H9 (cell line): Measurements from ENCODE around the gene KLK15. TPM values are rescaled to one million over a fixed set of nuclear protein-coding genes. Genes with fewer than 3 reads are reported as not detected.

Experiments used
- DNase-seq: peaks from one replicate; pipeline ENCODE4 v3.0.0-alpha.2; 2017
- H2AFZ ChIP-seq: one replicate; pipeline ENCODE4 v1.6.1; 2013; ENCODE audit warnings: mild to moderate bottlenecking, low read length, control low read depth, moderate library complexity
- H2AK5ac ChIP-seq: 2 replicates; pipeline ENCODE4 v1.6.1; 2013; ENCODE audit warnings: low read length, control low read depth, mixed read lengths; ENCODE audit not compliant: insufficient read length
- H2BK120ac ChIP-seq: one replicate; pipeline ENCODE4 v1.6.1; 2013; ENCODE audit warnings: low read depth, mild to moderate bottlenecking, low read length, control low read depth, inconsistent platforms; ENCODE audit not compliant: poor library complexity, severe bottlenecking
- H2BK12ac ChIP-seq: 2 replicates; pipeline ENCODE4 v1.6.1; 2013; ENCODE audit warnings: low read length, control low read depth, mixed read lengths, low read depth; ENCODE audit not compliant: insufficient read length
- H2BK15ac ChIP-seq: 2 replicates; pipeline ENCODE4 v1.6.1; 2013; ENCODE audit warnings: low read depth, low read length, control low read depth
- H2BK20ac ChIP-seq: one replicate; pipeline ENCODE4 v1.6.1; 2013; ENCODE audit warnings: low read depth, mild to moderate bottlenecking, low read length, control low read depth, inconsistent platforms; ENCODE audit not compliant: poor library complexity, severe bottlenecking
- H2BK5ac ChIP-seq: 2 replicates; pipeline ENCODE4 v1.6.1; 2013; ENCODE audit warnings: low read length, control low read depth, mixed read lengths; ENCODE audit not compliant: insufficient read length
- H3K14ac ChIP-seq: 2 replicates; pipeline ENCODE4 v1.6.1; 2013; ENCODE audit warnings: low read length, control low read depth; ENCODE audit not compliant: insufficient read depth
- H3K18ac ChIP-seq: 2 replicates; pipeline ENCODE4 v1.6.1; 2013; ENCODE audit warnings: low read depth, mild to moderate bottlenecking, mixed read lengths, low read length, control low read depth; ENCODE audit not compliant: insufficient read length
- H3K23ac ChIP-seq: 2 replicates; pipeline ENCODE4 v1.6.1; 2013; ENCODE audit warnings: low read length, control low read depth, mixed read lengths, low read depth; ENCODE audit not compliant: insufficient read length
- H3K23me2 ChIP-seq: 2 replicates; pipeline ENCODE4 v1.6.1; 2013; ENCODE audit warnings: low read depth, mild to moderate bottlenecking, mixed read lengths, low read length, control low read depth; ENCODE audit not compliant: insufficient read length, poor library complexity, severe bottlenecking
- H3K27ac ChIP-seq: 2 replicates; pipeline ENCODE4 v1.5.1; 2013; ENCODE audit warnings: low read length, control low read depth, mixed read lengths, low read depth; ENCODE audit not compliant: insufficient read length
- H3K27me3 ChIP-seq: 2 replicates; pipeline ENCODE4 v1.6.1; 2013; ENCODE audit warnings: low read length, control low read depth, inconsistent platforms; ENCODE audit not compliant: insufficient read depth
- H3K4ac ChIP-seq: 2 replicates; pipeline ENCODE4 v1.6.1; 2013; ENCODE audit warnings: low read depth, mild to moderate bottlenecking, control low read depth, inconsistent platforms, low read length, moderate library complexity
- H3K4me1 ChIP-seq: 2 replicates; pipeline ENCODE4 v1.6.1; 2013; ENCODE audit warnings: low read length, control low read depth, inconsistent platforms; ENCODE audit not compliant: insufficient read depth
- H3K4me2 ChIP-seq: 2 replicates; pipeline ENCODE4 v1.6.1; 2013; ENCODE audit warnings: low read length, control low read depth, mixed read lengths; ENCODE audit not compliant: insufficient read length, insufficient read depth
- H3K56ac ChIP-seq: 2 replicates; pipeline ENCODE4 v1.6.1; 2013; ENCODE audit warnings: low read depth, mild to moderate bottlenecking, mixed read lengths, low read length, control low read depth; ENCODE audit not compliant: insufficient read length
- H3K79me1 ChIP-seq: 2 replicates; pipeline ENCODE4 v1.6.1; 2013; ENCODE audit warnings: low read depth, mild to moderate bottlenecking, moderate library complexity, low read length, control low read depth, inconsistent platforms; ENCODE audit not compliant: insufficient read depth, poor library complexity, severe bottlenecking
- H3K79me2 ChIP-seq: 2 replicates; pipeline ENCODE4 v1.6.1; 2013; ENCODE audit warnings: low read length, control low read depth, inconsistent platforms; ENCODE audit not compliant: insufficient read depth
- H3K9ac ChIP-seq: 2 replicates; pipeline ENCODE4 v1.6.1; 2013; ENCODE audit warnings: low read length, control low read depth, mixed read lengths; ENCODE audit not compliant: insufficient read length; ENCODE audit errors: extremely low read depth
- H3K9me3 ChIP-seq: one replicate; pipeline ENCODE4 v1.6.1; 2013; ENCODE audit warnings: low read depth, low read length, inconsistent platforms; ENCODE audit not compliant: control insufficient read depth
- H3T11ph ChIP-seq: one replicate; pipeline ENCODE4 v1.6.1; 2013; ENCODE audit warnings: mild to moderate bottlenecking, low read length, control low read depth, inconsistent platforms
- H4K20me1 ChIP-seq: one replicate; pipeline ENCODE4 v1.6.1; 2013; ENCODE audit not compliant: control insufficient read depth, insufficient read length, insufficient read depth
- H4K5ac ChIP-seq: 2 replicates; pipeline ENCODE4 v1.6.1; 2013; ENCODE audit warnings: low read depth, mild to moderate bottlenecking, mixed read lengths, low read length, control low read depth; ENCODE audit not compliant: insufficient read length
- H4K8ac ChIP-seq: replicated peaks from 2 replicates; pipeline ENCODE4 v1.6.1; 2013; ENCODE audit warnings: low read length, control low read depth, mixed read lengths, low read depth; ENCODE audit not compliant: insufficient read length
- H4K91ac ChIP-seq: 2 replicates; pipeline ENCODE4 v1.6.1; 2013; ENCODE audit warnings: low read depth, mild to moderate bottlenecking, moderate library complexity, mixed read lengths, low read length, control low read depth; ENCODE audit not compliant: insufficient read length
- H3K27ac Mint-ChIP-seq, 3 experiments: 2 replicates in 2 of 3; 3 replicates in 1 of 3; pipeline ENCODE4 v1.8.0; 2020 to 2021; ENCODE audit warnings: mixed read lengths in 3 of 3, mild to moderate bottlenecking in 1 of 3, moderate library complexity in 1 of 3
- H3K27me3 Mint-ChIP-seq: 2 replicates; pipeline ENCODE4 v1.8.0; 2021; ENCODE audit warnings: low read depth, mild to moderate bottlenecking, moderate library complexity, mixed read lengths
- H3K36me3 Mint-ChIP-seq, 3 experiments: 2 replicates in 2 of 3; 3 replicates in 1 of 3; pipeline ENCODE4 v1.8.0; 2020 to 2021; ENCODE audit warnings: low read depth in 3 of 3, mixed read lengths in 3 of 3; ENCODE audit not compliant: insufficient read depth in 1 of 3
- H3K4me1 Mint-ChIP-seq, 2 experiments: 2 replicates each; pipeline ENCODE4 v1.8.0; 2020; ENCODE audit warnings: mixed read lengths in 2 of 2
- H3K4me3 Mint-ChIP-seq, 2 experiments: 2 replicates in 1 of 2; 3 replicates in 1 of 2; pipeline ENCODE4 v1.8.0; 2020 to 2021; ENCODE audit warnings: mild to moderate bottlenecking in 2 of 2, mixed read lengths in 2 of 2, moderate library complexity in 1 of 2
- H3K9me3 Mint-ChIP-seq, 2 experiments: 2 replicates in 1 of 2; 3 replicates in 1 of 2; pipeline ENCODE4 v1.8.0; 2020; ENCODE audit warnings: mild to moderate bottlenecking in 2 of 2, mixed read lengths in 2 of 2, moderate library complexity in 1 of 2
- WGBS: extraction: QIAGEN DNeasy Blood & Tissue Kit; methylation state at CpG from one replicate; pipeline ENCODE4 v1.1.7; 2013; ENCODE audit warnings: missing lambda C conversion rate, low lambda C conversion rate, mixed read lengths; ENCODE audit not compliant: insufficient read length; ENCODE audit errors: extremely low coverage; 5-methylcytosine and 5-hydroxymethylcytosine counted together
- total RNA-seq: library from RNA; stranded (reverse); gene quantifications from 2 replicates; pipeline ENCODE4 v1.2.1, GENCODE V29; 2021
- TF ChIP-seq, protein P1 (sequence below): fragments of 200-600 bp; sonication (generic); conservative IDR thresholded peaks from 3 replicates; pipeline ENCODE4 v1.8.0; 2021; ENCODE audit warnings: antibody characterized with exemption, mild to moderate bottlenecking

Gene KLK15
- total RNA-seq, 1 experiment from 2014 or later = not detected

GRCh38 chr19:50793558-50794065, 39.8 kb downstream of the KLK15 start:
- no peak overlapping the region for H2AFZ ChIP-seq
- H4K20me1 ChIP-seq = no peaks in the 10 kb centered on the region
- H2BK15ac ChIP-seq = no peak overlapping the region
- no peaks in the 10 kb centered on the region for H3K4me1 ChIP-seq
- H2BK12ac ChIP-seq = no peak overlapping the region
- H4K8ac ChIP-seq = no peak overlapping the region
- Mint-ChIP-seq H3K27me3 (peaks cover 16% of the 10 kb centered on the region), H3K9me3 (no peaks in the 10 kb centered on the region), H3K4me3 (no peak overlapping the region), H3K4me1 (peaks cover 9 to 10% of the 10 kb centered on the region in 2 experiments), H3K36me3 (peaks cover 10 to 35% (median 17%) of the 10 kb centered on the region in 3 experiments; a peak in 6 of 7 replicates), H3K27ac (no peak overlapping the region)
- no peak overlapping the region for H2BK5ac ChIP-seq
- H2BK120ac ChIP-seq = no peak overlapping the region
- no peaks in the 10 kb centered on the region for H3K27me3 ChIP-seq
- H3K79me2 ChIP-seq = no peaks in the 10 kb centered on the region
- H3K23me2 ChIP-seq = no peaks in the 10 kb centered on the region
- H3K14ac ChIP-seq = no peak overlapping the region
- DNase-seq = no peak
- no peak overlapping the region for H3K4ac ChIP-seq
- H3K79me1 ChIP-seq = no peaks in the 10 kb centered on the region
- H2AK5ac ChIP-seq = no peak overlapping the region
- no peak overlapping the region for H3T11ph ChIP-seq
- no peak overlapping the region for H3K18ac ChIP-seq
- no peak overlapping the region for H3K23ac ChIP-seq
- no peaks in the 10 kb centered on the region for H3K9me3 ChIP-seq
- TF ChIP-seq, protein P1, sequence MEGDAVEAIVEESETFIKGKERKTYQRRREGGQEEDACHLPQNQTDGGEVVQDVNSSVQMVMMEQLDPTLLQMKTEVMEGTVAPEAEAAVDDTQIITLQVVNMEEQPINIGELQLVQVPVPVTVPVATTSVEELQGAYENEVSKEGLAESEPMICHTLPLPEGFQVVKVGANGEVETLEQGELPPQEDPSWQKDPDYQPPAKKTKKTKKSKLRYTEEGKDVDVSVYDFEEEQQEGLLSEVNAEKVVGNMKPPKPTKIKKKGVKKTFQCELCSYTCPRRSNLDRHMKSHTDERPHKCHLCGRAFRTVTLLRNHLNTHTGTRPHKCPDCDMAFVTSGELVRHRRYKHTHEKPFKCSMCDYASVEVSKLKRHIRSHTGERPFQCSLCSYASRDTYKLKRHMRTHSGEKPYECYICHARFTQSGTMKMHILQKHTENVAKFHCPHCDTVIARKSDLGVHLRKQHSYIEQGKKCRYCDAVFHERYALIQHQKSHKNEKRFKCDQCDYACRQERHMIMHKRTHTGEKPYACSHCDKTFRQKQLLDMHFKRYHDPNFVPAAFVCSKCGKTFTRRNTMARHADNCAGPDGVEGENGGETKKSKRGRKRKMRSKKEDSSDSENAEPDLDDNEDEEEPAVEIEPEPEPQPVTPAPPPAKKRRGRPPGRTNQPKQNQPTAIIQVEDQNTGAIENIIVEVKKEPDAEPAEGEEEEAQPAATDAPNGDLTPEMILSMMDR = no peak
- no peak overlapping the region for H2BK20ac ChIP-seq
- H3K56ac ChIP-seq = no peak overlapping the region
- H4K5ac ChIP-seq = no peak overlapping the region
- no peak overlapping the region for H3K27ac ChIP-seq
- no peak overlapping the region for H4K91ac ChIP-seq
- no CpG with 5 or more reads among the region's 11 CpGs for WGBS
- H3K9ac ChIP-seq = no peak overlapping the region
- no peak overlapping the region for H3K4me2 ChIP-seq
